Measurements from ENCODE around the gene ZNF367.

- TF ChIP-seq CTCF (conservative IDR thresholded peaks at IDR 0.05; ENCODE audit: low read depth, low read length) (no peak), EZH2 (IDR thresholded peaks at IDR 0.05; ENCODE audit: low read length, unreplicated experiment) (no peak)
Observed at GRCh38 chr9:96457266-96457665, 39.1 kb upstream of the ZNF367 start.
